ENCODE measurements around the gene ALG9.

DNA sequence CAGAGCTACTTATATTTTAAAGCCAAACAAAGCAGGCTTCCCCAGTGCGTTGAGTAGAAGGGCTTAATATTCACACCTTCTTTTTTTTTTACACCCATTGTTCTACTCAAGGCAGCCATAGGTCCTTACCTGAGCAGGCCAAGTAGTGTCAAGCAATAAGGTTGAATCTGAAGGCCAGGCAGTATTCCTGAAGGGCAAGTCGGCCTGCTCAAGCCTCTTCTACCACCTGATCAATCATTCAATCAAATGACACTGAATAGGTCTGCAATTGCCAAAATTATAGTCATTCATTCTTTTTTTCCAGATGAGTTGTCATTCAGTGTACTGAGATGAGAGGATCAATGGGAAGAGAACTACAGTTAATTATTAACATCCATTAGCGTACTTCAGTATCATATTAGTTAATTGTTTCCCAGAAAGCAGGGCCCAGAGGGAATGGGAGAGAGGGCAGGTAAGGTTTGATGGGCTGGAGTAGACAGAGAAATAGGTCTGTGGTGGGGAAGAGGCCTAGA, 93.3 kb downstream of the ALG9 start:
- TF ChIP-seq, protein P1, sequence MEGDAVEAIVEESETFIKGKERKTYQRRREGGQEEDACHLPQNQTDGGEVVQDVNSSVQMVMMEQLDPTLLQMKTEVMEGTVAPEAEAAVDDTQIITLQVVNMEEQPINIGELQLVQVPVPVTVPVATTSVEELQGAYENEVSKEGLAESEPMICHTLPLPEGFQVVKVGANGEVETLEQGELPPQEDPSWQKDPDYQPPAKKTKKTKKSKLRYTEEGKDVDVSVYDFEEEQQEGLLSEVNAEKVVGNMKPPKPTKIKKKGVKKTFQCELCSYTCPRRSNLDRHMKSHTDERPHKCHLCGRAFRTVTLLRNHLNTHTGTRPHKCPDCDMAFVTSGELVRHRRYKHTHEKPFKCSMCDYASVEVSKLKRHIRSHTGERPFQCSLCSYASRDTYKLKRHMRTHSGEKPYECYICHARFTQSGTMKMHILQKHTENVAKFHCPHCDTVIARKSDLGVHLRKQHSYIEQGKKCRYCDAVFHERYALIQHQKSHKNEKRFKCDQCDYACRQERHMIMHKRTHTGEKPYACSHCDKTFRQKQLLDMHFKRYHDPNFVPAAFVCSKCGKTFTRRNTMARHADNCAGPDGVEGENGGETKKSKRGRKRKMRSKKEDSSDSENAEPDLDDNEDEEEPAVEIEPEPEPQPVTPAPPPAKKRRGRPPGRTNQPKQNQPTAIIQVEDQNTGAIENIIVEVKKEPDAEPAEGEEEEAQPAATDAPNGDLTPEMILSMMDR (IDR thresholded peaks at IDR 0.05): no peak
- TF ChIP-seq POLR2A (IDR thresholded peaks at IDR 0.05): no peak

Measured in tibial nerve (tissue), 3 donors.